KMS-11 (cell line): ENCODE results near the gene CDC45.
"Not testable (repeated sequence)": the region's sequence is repeated elsewhere in the genome, so short reads cannot be mapped to it uniquely, and the experiment has no call there.

Experiments used
- H2AFZ ChIP-seq: fragments of 200-600 bp; sonication (generic); 2 replicates; pipeline ENCODE4 v1.6.1; 2016; ENCODE audit warnings: antibody characterized with exemption, mixed run types, low read depth
- H3K27ac ChIP-seq: fragments of 200-600 bp; sonication (generic); 2 replicates; pipeline ENCODE4 v1.6.1; 2016; ENCODE audit warnings: mild to moderate bottlenecking, mixed run types
- H3K27me3 ChIP-seq: fragments of 200-600 bp; sonication (generic); 2 replicates; pipeline ENCODE4 v1.6.1; 2017; ENCODE audit warnings: mild to moderate bottlenecking, low read depth, mixed run types, moderate library complexity; ENCODE audit not compliant: insufficient read depth
- H3K36me3 ChIP-seq: fragments of 200-600 bp; sonication (generic); 2 replicates; pipeline ENCODE4 v1.6.1; 2017; ENCODE audit warnings: mild to moderate bottlenecking, mixed run types; ENCODE audit not compliant: insufficient read depth
- H3K4me1 ChIP-seq: fragments of 200-600 bp; sonication (generic); 2 replicates; pipeline ENCODE4 v1.6.1; 2016; ENCODE audit warnings: mild to moderate bottlenecking, low read depth, mixed run types; ENCODE audit not compliant: poor library complexity, severe bottlenecking
- H3K4me2 ChIP-seq: fragments of 200-600 bp; sonication (generic); 2 replicates; pipeline ENCODE4 v1.7.0; 2016; ENCODE audit warnings: mild to moderate bottlenecking, mixed run types
- H3K4me3 ChIP-seq: fragments of 200-600 bp; sonication (generic); IDR thresholded peaks from 2 replicates; pipeline ENCODE4 v1.6.1; 2017; ENCODE audit warnings: low read depth, low read length, mixed read lengths; ENCODE audit not compliant: insufficient read depth
- H3K79me2 ChIP-seq: fragments of 200-600 bp; sonication (generic); 2 replicates; pipeline ENCODE4 v1.6.1; 2016; ENCODE audit warnings: low read depth, mixed run types; ENCODE audit not compliant: insufficient read depth
- H3K9ac ChIP-seq: fragments of 200-600 bp; sonication (generic); 2 replicates; pipeline ENCODE4 v1.6.1; 2016; ENCODE audit warnings: mild to moderate bottlenecking, mixed run types
- H4K20me1 ChIP-seq: fragments of 200-600 bp; sonication (generic); 2 replicates; pipeline ENCODE4 v1.6.1; 2016; ENCODE audit warnings: mild to moderate bottlenecking, mixed run types; ENCODE audit not compliant: insufficient read depth
- TF ChIP-seq, protein P1 (sequence below): fragments of 200-600 bp; sonication (generic); conservative IDR thresholded peaks from 2 replicates; pipeline ENCODE4 v1.6.1; 2017; ENCODE audit warnings: low read depth, mild to moderate bottlenecking, antibody characterized with exemption, low read length, moderate library complexity, mixed read lengths

CDC45 gene

DNA sequence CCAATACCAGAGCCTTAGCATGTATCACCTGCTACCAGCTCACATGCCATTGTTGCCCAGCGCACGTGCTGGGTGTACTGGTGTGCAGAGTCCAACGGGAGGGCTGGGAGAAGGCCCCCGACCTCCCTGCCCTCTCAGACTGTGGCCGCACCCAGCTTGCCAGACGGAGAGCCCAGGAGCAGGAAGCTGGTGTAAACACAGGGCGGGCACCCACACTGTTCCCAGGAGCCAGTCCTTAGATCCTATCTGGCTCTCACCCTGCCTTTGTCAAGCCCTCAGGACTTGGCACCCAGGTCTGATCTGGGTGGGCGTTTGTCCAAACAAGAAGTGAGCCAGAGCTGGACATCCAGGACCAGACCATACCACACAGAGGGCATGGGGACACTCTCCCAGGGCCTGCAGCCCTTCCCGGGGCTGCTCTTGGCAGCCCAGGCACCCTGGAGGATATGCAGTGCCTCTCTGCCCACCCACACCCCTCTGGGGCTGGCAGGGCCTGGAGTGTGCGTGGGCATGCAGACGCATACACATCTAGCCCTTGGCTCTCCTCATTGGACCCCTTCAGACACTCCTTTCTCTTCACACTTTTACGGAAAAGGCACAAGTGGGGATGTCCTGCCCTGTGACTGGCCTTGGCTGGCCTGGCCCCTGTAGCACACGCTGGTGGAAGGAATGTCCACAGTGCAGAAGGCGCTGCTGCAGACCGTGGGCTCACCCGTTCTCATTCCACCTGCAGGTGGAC is 64.4 kb downstream of the CDC45 start:
- H3K36me3 ChIP-seq, result no peaks in the 10 kb centered on the region
- no peak overlapping the region for H3K27ac ChIP-seq
- no peaks in the 10 kb centered on the region for H3K27me3 ChIP-seq
- no peak overlapping the region for H3K9ac ChIP-seq
- H3K4me3 ChIP-seq, result no peak overlapping the region
- H3K4me1 ChIP-seq, result no peaks in the 10 kb centered on the region
- no peaks in the 10 kb centered on the region for H3K79me2 ChIP-seq
- H4K20me1 ChIP-seq, result no peaks in the 10 kb centered on the region
- H2AFZ ChIP-seq, result no peak overlapping the region
- no peak overlapping the region for H3K4me2 ChIP-seq
- TF ChIP-seq, protein P1, sequence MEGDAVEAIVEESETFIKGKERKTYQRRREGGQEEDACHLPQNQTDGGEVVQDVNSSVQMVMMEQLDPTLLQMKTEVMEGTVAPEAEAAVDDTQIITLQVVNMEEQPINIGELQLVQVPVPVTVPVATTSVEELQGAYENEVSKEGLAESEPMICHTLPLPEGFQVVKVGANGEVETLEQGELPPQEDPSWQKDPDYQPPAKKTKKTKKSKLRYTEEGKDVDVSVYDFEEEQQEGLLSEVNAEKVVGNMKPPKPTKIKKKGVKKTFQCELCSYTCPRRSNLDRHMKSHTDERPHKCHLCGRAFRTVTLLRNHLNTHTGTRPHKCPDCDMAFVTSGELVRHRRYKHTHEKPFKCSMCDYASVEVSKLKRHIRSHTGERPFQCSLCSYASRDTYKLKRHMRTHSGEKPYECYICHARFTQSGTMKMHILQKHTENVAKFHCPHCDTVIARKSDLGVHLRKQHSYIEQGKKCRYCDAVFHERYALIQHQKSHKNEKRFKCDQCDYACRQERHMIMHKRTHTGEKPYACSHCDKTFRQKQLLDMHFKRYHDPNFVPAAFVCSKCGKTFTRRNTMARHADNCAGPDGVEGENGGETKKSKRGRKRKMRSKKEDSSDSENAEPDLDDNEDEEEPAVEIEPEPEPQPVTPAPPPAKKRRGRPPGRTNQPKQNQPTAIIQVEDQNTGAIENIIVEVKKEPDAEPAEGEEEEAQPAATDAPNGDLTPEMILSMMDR, result no peak

DNA sequence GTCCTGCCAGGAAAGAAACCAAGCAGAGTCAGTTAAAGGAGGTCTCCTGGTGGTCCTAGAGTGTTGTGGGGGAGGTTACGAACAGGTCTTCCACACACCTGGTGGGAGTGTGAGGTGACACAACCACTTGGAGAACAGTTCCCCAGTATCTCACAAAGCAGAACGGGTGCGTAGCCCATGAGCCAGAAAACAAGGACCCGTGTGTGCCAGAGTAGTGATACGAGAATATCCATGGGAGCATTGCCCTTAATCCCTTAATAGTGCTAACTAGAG is 66.2 kb downstream of the CDC45 start:
- H3K79me2 ChIP-seq, result no peaks in the 10 kb centered on the region
- H3K27me3 ChIP-seq, result no peaks in the 10 kb centered on the region
- no peak overlapping the region for H2AFZ ChIP-seq
- no peak overlapping the region for H3K4me2 ChIP-seq
- H3K4me1 ChIP-seq, result no peaks in the 10 kb centered on the region
- H4K20me1 ChIP-seq, result no peaks in the 10 kb centered on the region
- no peak overlapping the region for H3K9ac ChIP-seq
- TF ChIP-seq, protein P1, result no peak
- no peak overlapping the region for H3K4me3 ChIP-seq
- no peaks in the 10 kb centered on the region for H3K36me3 ChIP-seq
- H3K27ac ChIP-seq, result no peak overlapping the region

DNA sequence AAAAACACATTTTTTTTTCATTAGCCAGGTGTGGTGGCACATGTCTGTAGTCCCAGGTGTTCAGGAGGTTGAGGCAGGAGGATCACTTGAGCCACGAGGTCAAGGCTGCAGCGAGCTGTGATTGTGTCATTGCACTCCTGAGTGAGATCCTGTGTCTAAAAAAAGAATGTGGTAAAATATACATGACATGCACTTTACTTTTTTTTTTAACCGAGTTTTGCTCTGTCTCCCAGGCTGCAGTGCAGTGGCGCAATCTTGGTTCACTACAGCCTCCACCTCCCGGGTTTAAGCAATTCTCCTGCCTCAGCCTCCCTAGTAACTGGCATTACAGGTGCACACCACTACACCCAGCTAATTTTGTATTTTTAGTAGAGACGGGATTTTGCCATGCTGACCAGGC is 67.0 kb downstream of the CDC45 start:
- H3K4me3 ChIP-seq, result no peak overlapping the region
- H3K4me1 ChIP-seq, result no peaks in the 10 kb centered on the region
- no peak overlapping the region for H3K9ac ChIP-seq
- no peaks in the 10 kb centered on the region for H3K79me2 ChIP-seq
- TF ChIP-seq, protein P1, result no peak
- no peak overlapping the region for H2AFZ ChIP-seq
- H3K36me3 ChIP-seq, result no peaks in the 10 kb centered on the region
- no peaks in the 10 kb centered on the region for H4K20me1 ChIP-seq
- H3K27ac ChIP-seq, result no peak overlapping the region
- H3K4me2 ChIP-seq, result no peak overlapping the region
- H3K27me3 ChIP-seq, result no peaks in the 10 kb centered on the region

DNA sequence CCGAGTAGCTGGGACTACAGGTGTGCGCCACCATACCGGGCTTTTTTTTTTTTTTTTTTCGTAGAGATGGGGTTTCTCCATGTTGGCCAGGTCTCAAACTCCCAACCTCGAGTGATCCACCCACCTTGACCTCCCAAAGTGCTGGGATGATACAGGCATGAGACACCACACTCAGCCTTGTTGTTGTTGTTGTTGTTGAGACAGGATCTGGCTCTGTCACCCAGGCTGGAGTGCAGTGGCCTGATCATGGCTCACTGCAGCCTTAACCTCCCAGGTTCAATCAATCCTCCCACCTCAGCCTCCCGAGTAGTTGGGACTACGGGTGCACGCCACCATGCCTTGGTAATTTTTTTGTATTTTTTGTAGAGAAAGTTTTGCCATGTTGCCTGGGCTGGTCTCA is 67.9 kb downstream of the CDC45 start:
- no peak overlapping the region for H3K9ac ChIP-seq
- H2AFZ ChIP-seq, result no peak overlapping the region
- H3K79me2 ChIP-seq, result no peaks in the 10 kb centered on the region
- H3K27me3 ChIP-seq, result no peaks in the 10 kb centered on the region
- H3K36me3 ChIP-seq, result no peaks in the 10 kb centered on the region
- H4K20me1 ChIP-seq, result no peaks in the 10 kb centered on the region
- TF ChIP-seq, protein P1, result no peak
- H3K4me3 ChIP-seq, result no peak overlapping the region
- no peaks in the 10 kb centered on the region for H3K4me1 ChIP-seq
- H3K27ac ChIP-seq, result no peak overlapping the region
- H3K4me2 ChIP-seq, result no peak overlapping the region

DNA sequence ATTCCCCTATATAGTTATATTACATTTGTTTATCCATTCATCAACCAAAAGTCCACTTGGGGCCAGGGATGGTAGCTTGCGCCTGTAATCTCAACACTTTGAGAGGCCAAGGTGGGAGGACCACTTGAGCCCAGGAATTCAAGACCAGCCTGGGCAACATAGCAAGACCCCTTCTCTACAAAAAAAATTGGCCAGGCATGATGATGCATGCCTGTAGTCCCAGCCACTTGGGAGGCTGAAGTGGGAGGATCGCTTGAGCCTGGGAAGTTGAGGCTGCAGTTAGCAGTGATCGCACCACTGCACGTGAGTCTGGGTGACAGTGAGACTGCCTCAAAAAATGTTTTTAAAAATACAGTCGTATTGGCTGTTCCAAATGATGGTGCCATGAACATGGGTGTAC is 68.7 kb downstream of the CDC45 start:
- not testable (repeated sequence) for H3K4me2 ChIP-seq, H3K27me3 ChIP-seq, H3K79me2 ChIP-seq, H4K20me1 ChIP-seq, H2AFZ ChIP-seq, H3K4me1 ChIP-seq, H3K36me3 ChIP-seq, H3K4me3 ChIP-seq, H3K9ac ChIP-seq, H3K27ac ChIP-seq
